Endothelial cell of umbilical vein (primary cell): ENCODE measurements around the gene SPRR2E. TPM values are rescaled to one million over a fixed set of nuclear protein-coding genes. Genes with fewer than 3 reads are reported as not detected.

Experiments
- BruUV-seq: library from RNA; stranded (reverse); fragments of 400-500 nt; replicated peaks from 2 replicates; lab custom pipeline; 2021; lab: Mats Ljungman, UMichigan
- CTCF ChIA-PET: fragments of 300-600, 350-600 bp; sonication (Branson Sonifier 250); formaldehyde crosslinking; loops from one replicate; lab custom pipeline; 2021; ENCODE audit warnings: antibody characterized with exemption, inconsistent platforms; lab: Charles Lee
- POLR2A ChIA-PET: fragments of 300-600, 350-600 bp; sonication (Branson Sonifier 250); formaldehyde crosslinking; loops from one replicate; lab custom pipeline; 2021; ENCODE audit warnings: antibody characterized with exemption, inconsistent platforms; lab: Charles Lee
- DNase-seq: peaks from one replicate; pipeline ENCODE4 v3.0.0-alpha.2; 2011; ENCODE audit warnings: low read depth, low spot score
- FAIRE-seq: peaks from 2 replicates; lab custom pipeline; 2011; peaks lifted over from hg19 to GRCh38; lab: Jason Lieb, UNC
- H2AFZ ChIP-seq: 2 replicates; pipeline ENCODE4 v1.6.0; 2012; ENCODE audit warnings: low read depth, low read length, control low read depth, inconsistent platforms
- H3K27ac ChIP-seq: 2 replicates; pipeline ENCODE4 v1.5.1; 2011; ENCODE audit warnings: low read depth, mild to moderate bottlenecking, control low read depth, low read length, moderate library complexity; ENCODE audit not compliant: insufficient read depth
- H3K27me3 ChIP-seq, 2 experiments: 2 replicates each; pipeline versions ENCODE4 v1.6.0 to v1.6.1; 2011; ENCODE audit warnings: low read length in 2 of 2, mixed read lengths in 1 of 2; ENCODE audit not compliant: control insufficient read depth in 2 of 2, insufficient read depth in 2 of 2
- H3K36me3 ChIP-seq, 2 experiments: 2 replicates in 1 of 2; 3 replicates in 1 of 2; pipeline ENCODE4 v1.5.1; 2011; ENCODE audit warnings: low read length in 2 of 2, mild to moderate bottlenecking in 1 of 2, moderate library complexity in 1 of 2; ENCODE audit not compliant: control insufficient read depth in 2 of 2, insufficient read depth in 2 of 2; ENCODE audit errors: extremely low read depth in 1 of 2
- H3K4me1 ChIP-seq: 3 replicates; pipeline ENCODE4 v1.5.1; 2011; ENCODE audit warnings: mild to moderate bottlenecking, low read length; ENCODE audit not compliant: control insufficient read depth, insufficient read depth; ENCODE audit errors: extremely low read depth
- H3K4me2 ChIP-seq: 2 replicates; pipeline ENCODE4 v1.6.1; 2011; ENCODE audit warnings: low read length, control low read depth, mixed read lengths; ENCODE audit not compliant: insufficient read depth
- H3K4me3 ChIP-seq, 3 experiments: fragments of 200-600 bp in 1 of 3; sonication (generic), shearing (Covaris generic) in 1 of 3; replicated peaks in 1 of 3; 2 replicates each; pipeline ENCODE4 v1.5.1; 2011 to 2016; ENCODE audit warnings: control low read depth in 3 of 3, low read length in 3 of 3, mild to moderate bottlenecking in 2 of 3, inconsistent platforms in 1 of 3, low read depth in 1 of 3, moderate library complexity in 1 of 3; ENCODE audit not compliant: insufficient read depth in 1 of 3
- H3K79me2 ChIP-seq: 2 replicates; pipeline ENCODE4 v1.6.0; 2012; ENCODE audit warnings: low read length, inconsistent platforms; ENCODE audit not compliant: control insufficient read depth, insufficient read depth
- H3K9ac ChIP-seq: replicated peaks from 2 replicates; pipeline ENCODE3; 2011; ENCODE audit warnings: low read length, control low read depth; ENCODE audit not compliant: insufficient read depth; ENCODE audit errors: extremely low read depth
- H3K9me1 ChIP-seq: replicated peaks from 3 replicates; pipeline ENCODE4 v1.6.0; 2011; ENCODE audit warnings: mild to moderate bottlenecking, low read length; ENCODE audit not compliant: control insufficient read depth, insufficient read depth; ENCODE audit errors: extremely low read depth
- H3K9me3 ChIP-seq: replicated peaks from 2 replicates; pipeline ENCODE4 v1.5.1; 2012; ENCODE audit warnings: low read length, inconsistent platforms; ENCODE audit not compliant: control insufficient read depth, insufficient read depth
- H4K20me1 ChIP-seq: replicated peaks from 2 replicates; pipeline ENCODE3; 2011; ENCODE audit warnings: mild to moderate bottlenecking, low read length; ENCODE audit not compliant: control insufficient read depth, insufficient read depth; ENCODE audit errors: extremely low read depth
- EZH2 ChIP-seq: IDR thresholded peaks from 2 replicates; pipeline ENCODE4 v1.6.1; 2012; ENCODE audit warnings: borderline replicate concordance, low read depth, mild to moderate bottlenecking, moderate library complexity, low read length, inconsistent platforms; ENCODE audit not compliant: severe bottlenecking
- FOS ChIP-seq: IDR thresholded peaks from 2 replicates; pipeline ENCODE4 v1.6.1; 2011; ENCODE audit warnings: mild to moderate bottlenecking, low read length, moderate library complexity, borderline replicate concordance; ENCODE audit not compliant: insufficient read depth
- GATA2 ChIP-seq: IDR thresholded peaks from 2 replicates; pipeline ENCODE4 v1.7.0; 2011; ENCODE audit warnings: low read depth, mild to moderate bottlenecking, moderate library complexity, mixed read lengths, low read length; ENCODE audit not compliant: insufficient read length, insufficient read depth
- JUN ChIP-seq: IDR thresholded peaks from 2 replicates; pipeline ENCODE4 v1.6.1; 2011; ENCODE audit warnings: borderline replicate concordance, low read depth; ENCODE audit not compliant: insufficient read length, insufficient read depth
- MYC ChIP-seq: IDR thresholded peaks from one replicate; pipeline ENCODE4 v1.6.1; 2011; ENCODE audit warnings: mild to moderate bottlenecking, low read depth, low read length
- POLR2A ChIP-seq: IDR thresholded peaks from 2 replicates; pipeline ENCODE4 v1.6.1; 2012; ENCODE audit warnings: low read depth, mild to moderate bottlenecking, control low read depth, low read length
- POLR2AphosphoS5 ChIP-seq: IDR thresholded peaks from 2 replicates; pipeline ENCODE4 v1.6.1; 2012; ENCODE audit warnings: low read depth, mild to moderate bottlenecking, control low read depth, low read length, moderate library complexity; ENCODE audit not compliant: insufficient read depth
- dilution Hi-C: fragments of 300-500 bp; cut with MboI; formaldehyde crosslinking; loops from one replicate; pipeline ENCODE4 v1.15.0; 2019; ENCODE audit warnings: low sequenced_read_pairs; ENCODE audit not compliant: extremely low pct_ligation_motif_present
- intact Hi-C: fragments of 100-400 bp; cut with micrococcal nuclease; formaldehyde crosslinking; loops from one replicate; pipeline ENCODE4 v1.10.0; 2022
- polyA plus RNA-seq, 4 experiments: library from polyadenylated mRNA; depleted of rRNA in 3 of 4; stranded (reverse) in 3 of 4; unstranded in 1 of 4; fragments of >200 nt; gene quantifications; 2 replicates each; pipeline versions ENCODE4 v1.2.1 to v1.2.3, GENCODE V29; 2011 to 2012; ENCODE audit warnings: missing spikeins in 1 of 4
- total RNA-seq: library from RNA; stranded (reverse); gene quantifications from 2 replicates; pipeline ENCODE4 v1.2.3, GENCODE V29; 2021
- TF ChIP-seq, protein P1 (sequence below): IDR thresholded peaks from 2 replicates; pipeline ENCODE4 v1.6.1; 2011; ENCODE audit not compliant: insufficient read depth, insufficient read length
- TF ChIP-seq, protein P2 (sequence below), 2 donors: IDR thresholded peaks; 1 replicate in 1 of 2; 2 replicates in 1 of 2; pipeline ENCODE4 v1.5.1; 2011; ENCODE audit warnings: low read length in 2 of 2, mild to moderate bottlenecking in 2 of 2, moderate library complexity in 2 of 2, control low read depth in 1 of 2, inconsistent platforms in 1 of 2, low read depth in 1 of 2; ENCODE audit not compliant: insufficient read depth in 1 of 2; ENCODE audit errors: extremely low read depth in 1 of 2

Gene SPRR2E
- total and polyA plus RNA-seq, 2 donors (not counting 3 experiments of a cell fraction or from before 2014, with no cell fraction given), result not detected

DNA sequence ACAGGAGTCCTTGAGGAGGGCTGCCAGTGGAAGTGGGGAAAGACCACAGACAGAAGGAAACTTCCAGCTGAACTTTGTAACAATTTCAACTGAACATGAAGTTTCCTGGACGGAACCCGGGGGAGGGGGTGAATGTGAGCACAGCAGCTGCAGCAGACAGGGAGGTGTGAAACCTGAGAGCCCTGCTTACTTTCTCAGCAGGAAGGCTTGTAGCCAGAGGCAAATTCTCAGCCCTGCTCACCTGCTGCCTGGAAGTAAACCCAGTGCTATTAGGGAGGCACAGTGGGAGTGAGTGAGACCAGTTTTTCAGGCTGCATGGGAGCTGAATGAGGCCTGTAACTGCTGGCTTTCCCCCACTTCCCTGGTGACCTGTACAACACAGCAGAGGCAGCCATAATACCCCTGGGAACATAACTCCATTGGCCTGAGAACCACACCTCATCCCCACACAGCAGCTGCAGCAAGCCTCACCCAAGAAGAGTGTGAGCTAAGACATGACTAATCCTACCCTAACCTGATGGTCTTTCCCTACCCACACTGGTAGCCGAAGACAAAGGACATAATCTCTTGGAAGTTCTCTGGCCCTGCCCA is 28.6 kb upstream of the SPRR2E start:
- Histone ChIP-seq H4K20me1 (no peaks in the 10 kb centered on the region), H3K79me2 (no peaks in the 10 kb centered on the region), H3K27ac (no peak overlapping the region), H3K4me2 (no peak overlapping the region), H3K9ac (no peak overlapping the region), H3K27me3 (no peaks in the 10 kb centered on the region), H3K9me3 (no peaks in the 10 kb centered on the region), H3K4me1 (no peaks in the 10 kb centered on the region), H3K4me3 (no peak overlapping the region), H2AFZ (no peak overlapping the region), H3K9me1 (no peaks in the 10 kb centered on the region), H3K36me3 (no peaks in the 10 kb centered on the region)
- ChIA-PET CTCF (no interaction called here), POLR2A (no interaction called here)
- intact Hi-C loops, result no loop called here
- no peak for FAIRE-seq
- dilution Hi-C loops, result no loop called here
- no peak for TF ChIP-seq JUN
- no TSS peak for BruUV-seq
- DNase-seq, result no peak

DNA sequence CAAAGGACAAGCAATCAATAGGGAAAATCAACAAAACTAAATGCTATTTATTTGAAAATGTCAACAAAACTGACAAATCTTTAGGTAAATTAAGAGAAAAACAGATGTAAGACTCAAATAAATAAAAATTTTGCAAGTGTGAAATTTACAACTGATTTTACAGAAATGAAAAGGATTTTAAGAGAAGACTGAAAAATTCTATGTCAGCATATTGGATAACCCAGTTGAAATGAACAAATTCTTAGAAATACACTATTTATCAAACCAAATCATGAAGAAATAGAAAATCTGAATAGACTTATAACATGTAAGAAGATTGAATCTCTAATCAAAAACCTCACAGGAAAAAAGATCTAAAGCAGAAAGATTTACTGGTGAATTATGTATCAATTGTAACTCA is 26.6 kb upstream of the SPRR2E start:
- ChIA-PET CTCF (no interaction called here), POLR2A (no interaction called here)
- H3K4me3 ChIP-seq, result no peak overlapping the region
- H3K27ac ChIP-seq, result no peak overlapping the region
- H3K9ac ChIP-seq, result no peak overlapping the region
- no peak for TF ChIP-seq FOS
- no peak for TF ChIP-seq GATA2
- TF ChIP-seq, protein P1, sequence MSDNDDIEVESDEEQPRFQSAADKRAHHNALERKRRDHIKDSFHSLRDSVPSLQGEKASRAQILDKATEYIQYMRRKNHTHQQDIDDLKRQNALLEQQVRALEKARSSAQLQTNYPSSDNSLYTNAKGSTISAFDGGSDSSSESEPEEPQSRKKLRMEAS, result no peak
- no peak for TF ChIP-seq POLR2AphosphoS5
- no peak for TF ChIP-seq POLR2A
- TF ChIP-seq MYC, result no peak
- TF ChIP-seq, protein P2, sequence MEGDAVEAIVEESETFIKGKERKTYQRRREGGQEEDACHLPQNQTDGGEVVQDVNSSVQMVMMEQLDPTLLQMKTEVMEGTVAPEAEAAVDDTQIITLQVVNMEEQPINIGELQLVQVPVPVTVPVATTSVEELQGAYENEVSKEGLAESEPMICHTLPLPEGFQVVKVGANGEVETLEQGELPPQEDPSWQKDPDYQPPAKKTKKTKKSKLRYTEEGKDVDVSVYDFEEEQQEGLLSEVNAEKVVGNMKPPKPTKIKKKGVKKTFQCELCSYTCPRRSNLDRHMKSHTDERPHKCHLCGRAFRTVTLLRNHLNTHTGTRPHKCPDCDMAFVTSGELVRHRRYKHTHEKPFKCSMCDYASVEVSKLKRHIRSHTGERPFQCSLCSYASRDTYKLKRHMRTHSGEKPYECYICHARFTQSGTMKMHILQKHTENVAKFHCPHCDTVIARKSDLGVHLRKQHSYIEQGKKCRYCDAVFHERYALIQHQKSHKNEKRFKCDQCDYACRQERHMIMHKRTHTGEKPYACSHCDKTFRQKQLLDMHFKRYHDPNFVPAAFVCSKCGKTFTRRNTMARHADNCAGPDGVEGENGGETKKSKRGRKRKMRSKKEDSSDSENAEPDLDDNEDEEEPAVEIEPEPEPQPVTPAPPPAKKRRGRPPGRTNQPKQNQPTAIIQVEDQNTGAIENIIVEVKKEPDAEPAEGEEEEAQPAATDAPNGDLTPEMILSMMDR (IDR thresholded peaks at IDR 0.05; ENCODE audit: extremely low read depth in 1 of 2, insufficient read depth in 1 of 2, low read depth in 1 of 2, low read length in 2 of 2), result no peak
- TF ChIP-seq JUN, result no peak
- TF ChIP-seq EZH2, result no peak
- DNase-seq (no peak), FAIRE-seq (no peak)
- intact Hi-C loops, result no loop called here
- no peaks in the 10 kb centered on the region for H3K4me1 ChIP-seq
- no peaks in the 10 kb centered on the region for H4K20me1 ChIP-seq
- no peaks in the 10 kb centered on the region for H3K9me1 ChIP-seq
- no peaks in the 10 kb centered on the region for H3K79me2 ChIP-seq
- no peak overlapping the region for H3K4me2 ChIP-seq
- no peaks in the 10 kb centered on the region for H3K9me3 ChIP-seq
- dilution Hi-C loops, result no loop called here
- no peak overlapping the region for H2AFZ ChIP-seq
- H3K27me3 ChIP-seq, result no peaks in the 10 kb centered on the region
- no peaks in the 10 kb centered on the region for H3K36me3 ChIP-seq
- no TSS peak for BruUV-seq
